Thoracic aorta (tissue), 2 donors: ENCODE data around the gene PRDM15. TPM values are rescaled to one million over a fixed set of nuclear protein-coding genes. Genes with fewer than 3 reads are reported as not detected.

Experiments used
- ATAC-seq: fragments of 150-250 bp; one replicate; pipeline ENCODE4 v1.8.0; 2017; ENCODE audit warnings: low read depth; ENCODE audit not compliant: insufficient number of reproducible peaks, low FRiP score
- DNase-seq: peaks from one replicate; pipeline ENCODE4 v3.0.0-alpha.2; 2020; ENCODE audit warnings: low spot score
- H3K27ac ChIP-seq, 2 donors: fragments of 200-600 bp; sonication (generic); 1 replicate in 1 of 2; 2 replicates in 1 of 2; pipeline ENCODE4 v1.5.1; 2016; ENCODE audit warnings: mild to moderate bottlenecking in 2 of 2, moderate library complexity in 2 of 2
- H3K27me3 ChIP-seq: fragments of 200-600 bp; sonication (generic); replicated peaks from 2 replicates; pipeline ENCODE4 v1.6.0; 2016; ENCODE audit warnings: mild to moderate bottlenecking; ENCODE audit not compliant: insufficient read depth
- H3K36me3 ChIP-seq: fragments of 200-600 bp; sonication (generic); one replicate; pipeline ENCODE4 v1.5.1; 2016
- H3K4me1 ChIP-seq, 2 donors: fragments of 200-600 bp; sonication (generic); 1 replicate in 1 of 2; 2 replicates in 1 of 2; pipeline versions ENCODE4 v1.5.1 to v1.6.0; 2016; ENCODE audit warnings: low read depth in 2 of 2, mild to moderate bottlenecking in 1 of 2; ENCODE audit not compliant: control insufficient read depth in 1 of 2
- H3K4me3 ChIP-seq: fragments of 200-600 bp; sonication (generic); 2 replicates; pipeline ENCODE4 v1.5.1; 2016; ENCODE audit warnings: mild to moderate bottlenecking
- H3K9me3 ChIP-seq: fragments of 200-600 bp; sonication (generic); 2 replicates; pipeline ENCODE4 v1.5.1; 2016
- CTCF ChIP-seq: fragments of 200-600 bp; sonication (generic); IDR thresholded peaks from one replicate; pipeline ENCODE4 v1.5.1; 2019; ENCODE audit warnings: antibody characterized with exemption
- total RNA-seq, 2 donors: library from RNA; depleted of rRNA; stranded (reverse); fragments of >200 nt; gene quantifications; one replicate each; pipeline versions ENCODE4 v1.1.0 to v1.2.3, GENCODE V29; 2016

PRDM15 gene
- total RNA-seq, 2 donors from 2014 or later: 9.0 to 14.9 TPM

GRCh38 chr21:41907496-41908258 is 28.5 kb upstream of the PRDM15 start:
- no peak overlapping the region for H3K27ac ChIP-seq
- TF ChIP-seq CTCF: no peak
- H3K27me3 ChIP-seq: no peaks in the 10 kb centered on the region
- DNase-seq (no peak), ATAC-seq (no peak)
- H3K36me3 ChIP-seq: peaks cover 53% of the 10 kb centered on the region
- H3K9me3 ChIP-seq: no peaks in the 10 kb centered on the region
- H3K4me1 ChIP-seq: no peaks in the 10 kb centered on the region
- H3K4me3 ChIP-seq: no peak overlapping the region

GRCh38 chr21:41906770-41907169 is 27.6 kb upstream of the PRDM15 start:
- H3K9me3 ChIP-seq: no peaks in the 10 kb centered on the region
- no peak overlapping the region for H3K27ac ChIP-seq
- no peak for TF ChIP-seq CTCF
- no peak overlapping the region for H3K4me3 ChIP-seq
- DNase-seq (no peak), ATAC-seq (no peak)
- H3K36me3 ChIP-seq: peaks cover 51% of the 10 kb centered on the region
- no peaks in the 10 kb centered on the region for H3K27me3 ChIP-seq
- H3K4me1 ChIP-seq: no peaks in the 10 kb centered on the region

GRCh38 chr21:41903559-41904351 is 24.6 kb upstream of the PRDM15 start:
- Histone ChIP-seq H3K27ac (no peak overlapping the region), H3K4me1 (no peaks in the 10 kb centered on the region), H3K36me3 (peaks cover 47% of the 10 kb centered on the region), H3K9me3 (no peaks in the 10 kb centered on the region), H3K4me3 (no peak overlapping the region), H3K27me3 (no peaks in the 10 kb centered on the region)
- TF ChIP-seq CTCF: no peak
- ATAC-seq (no peak), DNase-seq (no peak)

GRCh38 chr21:41902946-41903345 is 23.8 kb upstream of the PRDM15 start:
- peaks cover 43% of the 10 kb centered on the region for H3K36me3 ChIP-seq
- DNase-seq (no peak), ATAC-seq (no peak)
- no peaks in the 10 kb centered on the region for H3K4me1 ChIP-seq
- no peak overlapping the region for H3K4me3 ChIP-seq
- H3K27ac ChIP-seq: no peak overlapping the region
- no peaks in the 10 kb centered on the region for H3K27me3 ChIP-seq
- H3K9me3 ChIP-seq: no peaks in the 10 kb centered on the region
- TF ChIP-seq CTCF: no peak

GRCh38 chr21:41901782-41902181 is 22.6 kb upstream of the PRDM15 start:
- TF ChIP-seq CTCF: no peak
- H3K27ac ChIP-seq: no peak overlapping the region

More at GRCh38 chr21:41901782-41902181, 22.6 kb upstream of the PRDM15 start:
- ATAC-seq: no peak
- Histone ChIP-seq H3K36me3 (peaks cover 32% of the 10 kb centered on the region), H3K9me3 (no peaks in the 10 kb centered on the region), H3K4me1 (peaks cover 2 to 8% of the 10 kb centered on the region in 2 donors), H3K27me3 (no peaks in the 10 kb centered on the region), H3K4me3 (no peak overlapping the region)
- DNase-seq: no peak
